ENCODE measurements around the gene OS9. TPM values are rescaled to one million over a fixed set of nuclear protein-coding genes. Genes with fewer than 3 reads are reported as not detected.
"Not testable (repeated sequence)": the region's sequence is repeated elsewhere in the genome, so short reads cannot be mapped to it uniquely, and the experiment has no call there.

The OS9 gene
- total and polyA plus RNA-seq, 2 of the 4 experiments (the other 2 are of a cell fraction), result 159 to 272 TPM

GRCh38 chr12:57656408-57656807 lies 37.5 kb upstream of the OS9 start:
- H3K14ac ChIP-seq (replicated peaks; ENCODE audit: low read depth, low read length); H2BK20ac ChIP-seq (ENCODE audit: low read depth, low read length); H3K18ac ChIP-seq (ENCODE audit: low read depth, low read length); H3K9me3 ChIP-seq (ENCODE audit: control insufficient read depth, insufficient read depth, low read length); DNase-seq; H2BK5ac ChIP-seq (ENCODE audit: low read depth, low read length, poor library complexity, severe bottlenecking); ATAC-seq (ENCODE audit: low read depth); CTCF ChIA-PET; H4K8ac ChIP-seq (ENCODE audit: low read depth in 2 of 2, low read length in 2 of 2); H3K27ac ChIP-seq (ENCODE audit: insufficient read depth, low read length); H3K9me1 ChIP-seq (ENCODE audit: insufficient read depth, low read length); H2AK9ac ChIP-seq (replicated peaks; ENCODE audit: low read depth, low read length, poor library complexity); POLR2A ChIA-PET (ENCODE audit: unreplicated experiment); H2AFZ ChIP-seq (replicated peaks; ENCODE audit: low read length, poor library complexity); H3K4me1 ChIP-seq (ENCODE audit: control insufficient read depth, insufficient read depth, low read length); H4K91ac ChIP-seq (ENCODE audit: insufficient read depth, low read depth, low read length); BruUV-seq (replicated peaks); H4K5ac ChIP-seq (ENCODE audit: low read depth, low read length); H3K56ac ChIP-seq (ENCODE audit: extremely low read depth, insufficient read depth, low read length); H3K27me3 ChIP-seq (ENCODE audit: control insufficient read depth, insufficient read depth, low read length); in situ Hi-C loops (cut with MboI; ENCODE audit: low sequenced_read_pairs); H3K36me3 ChIP-seq (ENCODE audit: control insufficient read depth, insufficient read depth, low read length); H3K79me1 ChIP-seq (ENCODE audit: low read depth in 1 of 2, low read length in 2 of 2); H3K23ac ChIP-seq (ENCODE audit: low read depth, low read length); H3K4ac ChIP-seq (ENCODE audit: low read depth, low read length); H3K9ac ChIP-seq (ENCODE audit: low read depth, low read length); H2BK15ac ChIP-seq (ENCODE audit: low read depth, low read length); H3K4me2 ChIP-seq (ENCODE audit: low read depth, low read length); H3K4me3 ChIP-seq (ENCODE audit: insufficient read depth, low read depth, low read length); H4K20me1 ChIP-seq (ENCODE audit: insufficient read depth, low read length); intact Hi-C loops (cut with micrococcal nuclease); H2AK5ac ChIP-seq (ENCODE audit: low read depth, low read length); H2BK120ac ChIP-seq (ENCODE audit: low read depth, low read length): not testable (repeated sequence)
- no CpG with 5 or more reads among the region's 4 CpGs for WGBS, 2 experiments (ENCODE audit: extremely low coverage in 2 of 2, insufficient read length in 1 of 2)
- dilution Hi-C loops (cut with HindIII; ENCODE audit: low sequenced_read_pairs, unreplicated experiment), result loop anchor here (25.0 kb wide), 1 partner anchor 94 kb away; the partner anchor contains the start of gene KIF5A

Data from IMR-90 (cell line).